ENCODE data around the gene ATOSB. TPM values are rescaled to one million over a fixed set of nuclear protein-coding genes. Genes with fewer than 3 reads are reported as not detected.

The ATOSB gene
- total and polyA plus RNA-seq, 2 experiments from 2014 or later = 2.3 to 6.1 TPM

- peaks cover 17% of the 10 kb centered on the region for H3K79me2 ChIP-seq (replicated peaks; ENCODE audit: insufficient read depth)
- H3F3A ChIP-seq (replicated peaks; ENCODE audit: low read depth) = peaks cover 7% of the 10 kb centered on the region
- no peaks in the 10 kb centered on the region for H3K9me2 ChIP-seq (ENCODE audit: insufficient read depth)
- peaks cover 3% of the 10 kb centered on the region; the same call in 1 of the 2 replicates for H3K36me3 ChIP-seq (ENCODE audit: insufficient read depth)
- peak overlapping the region; percentile 92 for H3K4me2 ChIP-seq
- H3K27ac Mint-ChIP-seq = peak overlapping the region; percentile 99
- no peaks in the 10 kb centered on the region for H3K27me3 ChIP-seq (ENCODE audit: insufficient read depth)
- H4K20me1 ChIP-seq (replicated peaks; ENCODE audit: insufficient read depth) = no peaks in the 10 kb centered on the region
- peak overlapping the region; percentile 96 for H3K4me3 Mint-ChIP-seq
- H3K36me3 Mint-ChIP-seq (ENCODE audit: low read depth) = peaks cover 43% of the 10 kb centered on the region
- peak overlapping the region; percentile 70 for H3K27ac ChIP-seq (ENCODE audit: low read depth)
- peak overlapping the region; percentile 77; the same call in 1 of the 2 replicates for H2AFZ ChIP-seq
- H3K4me1 ChIP-seq (ENCODE audit: insufficient read depth) = peaks cover 11% of the 10 kb centered on the region
- H3K4me3 ChIP-seq = peak overlapping the region; percentile 74
- no peak for TF ChIP-seq JUNB (IDR thresholded peaks at IDR 0.05; ENCODE audit: unreplicated experiment)
- H3K9me3 Mint-ChIP-seq = no peaks in the 10 kb centered on the region; the same call in 2 of the 3 replicates
- ATAC-seq = no peak
- H3K4me1 Mint-ChIP-seq = peaks cover 18% of the 10 kb centered on the region
- peaks cover 24% of the 10 kb centered on the region for H3K27me3 Mint-ChIP-seq (ENCODE audit: insufficient read depth, low read depth, poor library complexity)
- peak; percentile 34 for DNase-seq (ENCODE audit: low spot score)
These were observed 13.2 kb downstream of the ATOSB start for GRCh38 chr9:35102465-35102768.

GRCh38 chr9:35097573-35097972, 18.1 kb downstream of the ATOSB start:
- no peak overlapping the region for H2AFZ ChIP-seq
- no peak overlapping the region for H3K4me3 ChIP-seq
- Mint-ChIP-seq H3K27me3 (ENCODE audit: insufficient read depth, low read depth, poor library complexity) (peaks cover 18% of the 10 kb centered on the region), H3K36me3 (ENCODE audit: low read depth) (peaks cover 39% of the 10 kb centered on the region), H3K27ac (no peak overlapping the region), H3K4me1 (peaks cover 14% of the 10 kb centered on the region), H3K4me3 (peak overlapping the region; percentile 11; the same call in 1 of the 3 replicates), H3K9me3 (no peaks in the 10 kb centered on the region; the same call in 2 of the 3 replicates)
- peaks cover 15% of the 10 kb centered on the region for H3K79me2 ChIP-seq (replicated peaks; ENCODE audit: insufficient read depth)
- H3K9me2 ChIP-seq (ENCODE audit: insufficient read depth) = no peaks in the 10 kb centered on the region
- no peaks in the 10 kb centered on the region for H3K27me3 ChIP-seq (ENCODE audit: insufficient read depth)
- H3K4me2 ChIP-seq = no peak overlapping the region
- no peaks in the 10 kb centered on the region for H4K20me1 ChIP-seq (replicated peaks; ENCODE audit: insufficient read depth)
- no peak overlapping the region for H3K27ac ChIP-seq (ENCODE audit: low read depth)
- no peak for DNase-seq (ENCODE audit: low spot score)
- 0 out of 2 replicates have a peak, but pooled peaks cover 5% of the 10 kb centered on the region for H3F3A ChIP-seq (replicated peaks; ENCODE audit: low read depth)
- no peak for ATAC-seq
- peaks cover 3% of the 10 kb centered on the region; the same call in 1 of the 2 replicates for H3K36me3 ChIP-seq (ENCODE audit: insufficient read depth)
- H3K4me1 ChIP-seq (ENCODE audit: insufficient read depth) = peaks cover 5% of the 10 kb centered on the region
- TF ChIP-seq REST (IDR thresholded peaks at IDR 0.05; ENCODE audit: unreplicated experiment) (no peak), JUNB (IDR thresholded peaks at IDR 0.05; ENCODE audit: unreplicated experiment) (no peak), ZNF462 (CRISPR knock-in tag; IDR thresholded peaks at IDR 0.05) (no peak), ZNF331 (CRISPR knock-in tag; IDR thresholded peaks at IDR 0.05; ENCODE audit: low read depth) (no peak), NANOG (IDR thresholded peaks at IDR 0.05; ENCODE audit: borderline replicate concordance) (no peak), STAT1 (IDR thresholded peaks at IDR 0.05; ENCODE audit: unreplicated experiment) (no peak), EZH2 (IDR thresholded peaks at IDR 0.05; ENCODE audit: low read depth, unreplicated experiment) (no peak), POLR2AphosphoS5 (IDR thresholded peaks at IDR 0.05; ENCODE audit: low read depth) (no peak), CTCF (conservative IDR thresholded peaks at IDR 0.05; ENCODE audit: low read depth in 2 of 2) (no peak), ZNF114 (CRISPR knock-in tag; IDR thresholded peaks at IDR 0.05) (no peak), CREB1 (CRISPR knock-in tag; IDR thresholded peaks at IDR 0.05; ENCODE audit: low read depth) (no peak)

Measured in GM23338 (cell line).